ENCODE measurements around the gene GTF2IRD1. TPM values are rescaled to one million over a fixed set of nuclear protein-coding genes. Genes with fewer than 3 reads are reported as not detected.

Gene GTF2IRD1
- total and polyA plus RNA-seq, 2 of the 4 experiments (the other 2 are of a cell fraction) = 4.1 to 21.9 TPM

- no peaks in the 10 kb centered on the region for H3K36me3 ChIP-seq (ENCODE audit: control insufficient read depth, insufficient read depth, low read length)
- no peak overlapping the region for H4K91ac ChIP-seq (ENCODE audit: insufficient read depth, low read depth, low read length)
- no peak overlapping the region for H4K5ac ChIP-seq (ENCODE audit: low read depth, low read length)
- H3K4me1 ChIP-seq (ENCODE audit: control insufficient read depth, insufficient read depth, low read length) = peaks cover 10% of the 10 kb centered on the region
- H3K4me2 ChIP-seq (ENCODE audit: low read depth, low read length) = no peak overlapping the region
- no peak overlapping the region for H2BK15ac ChIP-seq (ENCODE audit: low read depth, low read length)
- no peaks in the 10 kb centered on the region for H3K9me3 ChIP-seq (ENCODE audit: control insufficient read depth, insufficient read depth, low read length)
- no peak overlapping the region; the same call in 1 of the 2 replicates for H2AK5ac ChIP-seq (ENCODE audit: low read depth, low read length)
- TF ChIP-seq CHD1 (IDR thresholded peaks at IDR 0.05; ENCODE audit: low read depth, low read length) (no peak), USF2 (IDR thresholded peaks at IDR 0.05; ENCODE audit: low read depth, low read length) (no peak), MXI1 (IDR thresholded peaks at IDR 0.05; ENCODE audit: borderline replicate concordance, low read depth, low read length) (no peak), RAD21 (IDR thresholded peaks at IDR 0.05; ENCODE audit: low read length) (peak; percentile 69), SMC3 (IDR thresholded peaks at IDR 0.05; ENCODE audit: low read depth, low read length) (peak; percentile 63), CTCF (conservative IDR thresholded peaks at IDR 0.05; ENCODE audit: low read depth, low read length) (peak; percentile 68), POLR2A (IDR thresholded peaks at IDR 0.05; ENCODE audit: low read depth, low read length) (no peak), MAZ (IDR thresholded peaks at IDR 0.05; ENCODE audit: borderline replicate concordance, low read depth, low read length) (peak; percentile 22; the same call in 1 of the 2 replicates), RFX5 (IDR thresholded peaks at IDR 0.05; ENCODE audit: low read depth, low read length) (no peak)
- no peak overlapping the region for H4K8ac ChIP-seq (ENCODE audit: low read depth in 2 of 2, low read length in 2 of 2)
- intact Hi-C loops (cut with micrococcal nuclease) (loop anchor here (2.0 to 5.0 kb wide), 2 partner anchors 97 to 117 kb away; no protein-coding TSS in a partner anchor), in situ Hi-C loops (cut with MboI; ENCODE audit: low sequenced_read_pairs) (no loop called here), dilution Hi-C loops (cut with HindIII; ENCODE audit: low sequenced_read_pairs, unreplicated experiment) (no loop called here)
- no peak overlapping the region for H3K14ac ChIP-seq (replicated peaks; ENCODE audit: low read depth, low read length)
- CTCF ChIA-PET = interaction anchor here (0.6 kb wide), 4 partner anchors 19 to 116 kb away, joined by 3 to 4 read pairs (median 3); no protein-coding TSS in a partner anchor
- H3K27ac ChIP-seq (ENCODE audit: insufficient read depth, low read length) = no peak overlapping the region
- no TSS peak for BruUV-seq (replicated peaks)
- DNase-seq = peak; percentile 43
- peak overlapping the region; percentile 58 for H2AFZ ChIP-seq (replicated peaks; ENCODE audit: low read length, poor library complexity)
- peaks cover 0 to 14% of the 10 kb centered on the region in 2 experiments; a peak in 3 of 4 replicates for H3K79me1 ChIP-seq (ENCODE audit: low read depth in 1 of 2, low read length in 2 of 2)
- H2BK5ac ChIP-seq (ENCODE audit: low read depth, low read length, poor library complexity, severe bottlenecking) = no peak overlapping the region
- 61% methylated on average over 9 of the region's 15 CpGs; no CpG with 5 or more reads in 1 of the 2 experiments for WGBS, 2 experiments (ENCODE audit: extremely low coverage in 2 of 2, insufficient read length in 1 of 2)
- H3K56ac ChIP-seq (ENCODE audit: extremely low read depth, insufficient read depth, low read length) = no peak overlapping the region
- no peaks in the 10 kb centered on the region for H3K9me1 ChIP-seq (ENCODE audit: insufficient read depth, low read length)
- POLR2A ChIA-PET (ENCODE audit: unreplicated experiment) = no interaction called here
- peak overlapping the region; percentile 35; the same call in 1 of the 2 replicates for H3K4ac ChIP-seq (ENCODE audit: low read depth, low read length)
- no peak overlapping the region for H3K9ac ChIP-seq (ENCODE audit: low read depth, low read length)
- H2AK9ac ChIP-seq (replicated peaks; ENCODE audit: low read depth, low read length, poor library complexity) = no peak overlapping the region
- H3K4me3 ChIP-seq (ENCODE audit: insufficient read depth, low read depth, low read length) = no peak overlapping the region
- no peaks in the 10 kb centered on the region; the same call in 1 of the 2 replicates for H3K27me3 ChIP-seq (ENCODE audit: control insufficient read depth, insufficient read depth, low read length)
- H2BK120ac ChIP-seq (ENCODE audit: low read depth, low read length) = no peak overlapping the region
- no peak overlapping the region for H3K23ac ChIP-seq (ENCODE audit: low read depth, low read length)
- no peak overlapping the region for H2BK20ac ChIP-seq (ENCODE audit: low read depth, low read length)
- ATAC-seq (ENCODE audit: low read depth) = peak; percentile 41
- H3K18ac ChIP-seq (ENCODE audit: low read depth, low read length) = no peak overlapping the region
- no peaks in the 10 kb centered on the region for H4K20me1 ChIP-seq (ENCODE audit: insufficient read depth, low read length)
These were observed 3.8 kb upstream of the GTF2IRD1 start for GRCh38 chr7:74449809-74450397.

Measured in IMR-90 (cell line).